ENCODE results near the gene ACOT9.

Gene ACOT9

DNA sequence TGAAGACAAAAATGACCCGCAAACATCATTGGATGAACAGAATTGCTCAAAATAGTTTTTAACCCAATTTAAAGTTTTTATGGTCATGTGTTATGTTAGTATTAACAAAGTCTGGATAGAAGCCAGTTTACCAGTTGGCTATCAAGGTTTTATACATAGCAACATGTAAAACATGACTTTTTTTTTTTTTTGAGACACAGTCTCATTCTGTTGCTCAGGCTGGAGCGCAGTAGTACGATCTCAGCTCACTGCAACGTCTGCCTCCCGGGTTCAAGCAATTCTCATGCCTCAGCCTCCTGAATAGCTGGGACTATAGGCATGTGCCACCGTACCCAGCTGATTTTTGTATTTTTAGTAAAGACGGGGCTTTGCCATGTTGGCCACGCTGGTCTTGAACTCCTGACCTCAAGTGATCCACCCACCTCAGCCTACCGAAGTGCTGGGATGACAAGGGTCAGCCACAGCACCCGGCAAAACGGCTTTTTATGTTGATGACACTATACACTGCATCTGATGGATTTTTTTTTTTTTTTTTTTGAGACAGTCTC, 43.3 kb upstream of the ACOT9 start:
- TF ChIP-seq, protein P1, sequence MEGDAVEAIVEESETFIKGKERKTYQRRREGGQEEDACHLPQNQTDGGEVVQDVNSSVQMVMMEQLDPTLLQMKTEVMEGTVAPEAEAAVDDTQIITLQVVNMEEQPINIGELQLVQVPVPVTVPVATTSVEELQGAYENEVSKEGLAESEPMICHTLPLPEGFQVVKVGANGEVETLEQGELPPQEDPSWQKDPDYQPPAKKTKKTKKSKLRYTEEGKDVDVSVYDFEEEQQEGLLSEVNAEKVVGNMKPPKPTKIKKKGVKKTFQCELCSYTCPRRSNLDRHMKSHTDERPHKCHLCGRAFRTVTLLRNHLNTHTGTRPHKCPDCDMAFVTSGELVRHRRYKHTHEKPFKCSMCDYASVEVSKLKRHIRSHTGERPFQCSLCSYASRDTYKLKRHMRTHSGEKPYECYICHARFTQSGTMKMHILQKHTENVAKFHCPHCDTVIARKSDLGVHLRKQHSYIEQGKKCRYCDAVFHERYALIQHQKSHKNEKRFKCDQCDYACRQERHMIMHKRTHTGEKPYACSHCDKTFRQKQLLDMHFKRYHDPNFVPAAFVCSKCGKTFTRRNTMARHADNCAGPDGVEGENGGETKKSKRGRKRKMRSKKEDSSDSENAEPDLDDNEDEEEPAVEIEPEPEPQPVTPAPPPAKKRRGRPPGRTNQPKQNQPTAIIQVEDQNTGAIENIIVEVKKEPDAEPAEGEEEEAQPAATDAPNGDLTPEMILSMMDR (IDR thresholded peaks at IDR 0.05; ENCODE audit: borderline replicate concordance, insufficient read depth, low read depth, low read length), result no peak

DNA sequence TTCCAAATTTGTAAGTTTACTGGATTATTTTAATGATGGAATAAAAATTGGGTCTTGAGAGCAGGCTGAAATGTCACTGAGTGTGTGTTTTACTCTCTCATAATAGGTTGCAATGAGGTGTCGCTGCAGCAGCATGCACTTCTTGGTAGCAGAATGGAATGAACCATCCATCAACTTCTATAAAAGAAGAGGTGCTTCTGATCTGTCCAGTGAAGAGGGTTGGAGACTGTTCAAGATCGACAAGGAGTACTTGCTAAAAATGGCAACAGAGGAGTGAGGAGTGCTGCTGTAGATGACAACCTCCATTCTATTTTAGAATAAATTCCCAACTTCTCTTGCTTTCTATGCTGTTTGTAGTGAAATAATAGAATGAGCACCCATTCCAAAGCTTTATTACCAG, 42.5 kb upstream of the ACOT9 start:
- TF ChIP-seq, protein P1 (IDR thresholded peaks at IDR 0.05; ENCODE audit: borderline replicate concordance, insufficient read depth, low read depth, low read length), result no peak
- no peak overlapping the region for H3K4me3 ChIP-seq (ENCODE audit: low read depth, low read length)

More for the DNA sequence above, 43.3 kb upstream of the ACOT9 start:
- H3K4me3 ChIP-seq (ENCODE audit: low read depth, low read length), result no peak overlapping the region

DNA sequence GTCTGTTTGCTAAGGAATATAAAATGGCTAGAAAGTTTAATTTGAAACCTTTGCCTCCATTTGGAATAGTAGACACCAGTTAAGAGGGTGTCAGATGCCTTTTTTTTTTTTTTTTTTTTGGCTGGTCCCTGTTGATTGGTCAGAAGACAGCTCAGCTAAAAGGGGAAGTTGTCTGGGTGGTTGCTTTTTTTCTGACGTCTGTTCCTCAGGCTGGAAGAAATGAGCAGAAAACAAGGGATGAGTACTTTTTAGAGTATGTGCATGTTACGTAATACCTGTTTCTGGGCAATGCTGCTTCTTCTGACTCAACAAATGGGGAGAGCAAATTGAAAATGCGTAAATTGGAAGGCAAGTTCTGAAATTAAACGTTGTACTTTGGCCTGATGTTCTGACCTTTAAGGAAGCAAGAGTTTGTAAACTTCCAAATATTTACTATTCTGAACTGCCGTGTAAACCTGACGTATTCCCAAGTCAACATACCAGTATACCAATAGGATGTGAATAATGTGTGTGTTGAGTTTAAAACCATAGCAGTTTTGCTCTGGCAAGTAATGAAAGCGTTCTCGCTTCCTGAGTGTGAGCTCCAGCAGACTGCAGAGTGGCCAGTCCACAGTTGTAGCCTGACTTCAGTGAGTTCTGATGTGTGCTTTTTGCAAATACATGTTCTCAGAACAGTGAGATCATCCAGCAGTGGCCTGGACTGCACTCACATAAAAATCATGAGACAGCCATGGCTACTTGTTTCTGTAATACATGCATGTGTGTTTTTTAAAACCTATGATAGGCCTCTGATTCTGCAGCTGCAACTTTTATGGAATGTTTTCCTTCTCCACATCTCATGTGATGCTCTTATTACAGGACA, 41.6 kb upstream of the ACOT9 start:
- peak overlapping the region; percentile 58 for H3K4me3 ChIP-seq (ENCODE audit: low read depth, low read length)
- TF ChIP-seq, protein P1 (IDR thresholded peaks at IDR 0.05; ENCODE audit: borderline replicate concordance, insufficient read depth, low read depth, low read length), result no peak

DNA sequence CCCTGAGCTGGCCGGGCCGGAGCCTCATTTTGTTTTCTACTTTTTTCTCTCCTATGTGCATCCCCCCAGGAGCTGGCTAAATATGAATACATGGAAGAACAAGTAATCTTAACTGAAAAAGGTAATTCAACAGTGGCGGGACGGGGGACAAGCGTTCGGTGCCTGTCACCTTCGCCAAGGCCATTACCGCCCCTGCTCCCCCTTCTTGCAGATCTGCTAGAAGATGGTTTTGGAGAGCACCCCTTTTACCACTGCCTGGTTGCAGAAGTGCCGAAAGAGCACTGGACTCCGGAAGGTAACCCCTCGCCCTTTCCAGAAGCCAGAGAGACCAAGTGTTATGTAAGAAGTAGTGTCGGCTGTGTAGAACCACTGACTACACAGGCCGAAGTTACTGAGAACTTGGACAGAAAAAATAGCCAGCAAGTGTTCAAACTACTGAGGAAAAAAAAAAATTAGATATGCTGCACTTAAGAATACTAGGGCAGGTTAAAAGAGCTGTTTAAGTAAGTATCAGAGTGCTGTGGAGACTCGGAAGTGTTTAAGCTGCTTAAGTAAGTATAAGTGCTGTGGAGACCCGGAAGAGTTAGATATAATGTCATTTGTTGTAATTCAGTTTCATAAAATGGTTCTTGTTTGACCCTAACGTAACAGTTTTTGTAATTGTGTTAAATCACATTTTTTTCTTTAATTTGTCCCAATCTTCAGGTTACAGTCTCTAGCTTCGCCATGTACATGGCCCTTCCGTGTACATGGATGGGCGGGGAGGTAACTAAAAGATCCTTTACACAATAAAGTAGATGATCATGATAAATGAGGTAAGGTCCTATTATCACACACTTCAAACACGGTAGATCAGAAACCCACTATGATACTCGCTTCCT, 40.8 kb upstream of the ACOT9 start:
- TF ChIP-seq, protein P1 (IDR thresholded peaks at IDR 0.05; ENCODE audit: borderline replicate concordance, insufficient read depth, low read depth, low read length), result no peak
- peak overlapping the region; percentile 58 for H3K4me3 ChIP-seq (ENCODE audit: low read depth, low read length)

DNA sequence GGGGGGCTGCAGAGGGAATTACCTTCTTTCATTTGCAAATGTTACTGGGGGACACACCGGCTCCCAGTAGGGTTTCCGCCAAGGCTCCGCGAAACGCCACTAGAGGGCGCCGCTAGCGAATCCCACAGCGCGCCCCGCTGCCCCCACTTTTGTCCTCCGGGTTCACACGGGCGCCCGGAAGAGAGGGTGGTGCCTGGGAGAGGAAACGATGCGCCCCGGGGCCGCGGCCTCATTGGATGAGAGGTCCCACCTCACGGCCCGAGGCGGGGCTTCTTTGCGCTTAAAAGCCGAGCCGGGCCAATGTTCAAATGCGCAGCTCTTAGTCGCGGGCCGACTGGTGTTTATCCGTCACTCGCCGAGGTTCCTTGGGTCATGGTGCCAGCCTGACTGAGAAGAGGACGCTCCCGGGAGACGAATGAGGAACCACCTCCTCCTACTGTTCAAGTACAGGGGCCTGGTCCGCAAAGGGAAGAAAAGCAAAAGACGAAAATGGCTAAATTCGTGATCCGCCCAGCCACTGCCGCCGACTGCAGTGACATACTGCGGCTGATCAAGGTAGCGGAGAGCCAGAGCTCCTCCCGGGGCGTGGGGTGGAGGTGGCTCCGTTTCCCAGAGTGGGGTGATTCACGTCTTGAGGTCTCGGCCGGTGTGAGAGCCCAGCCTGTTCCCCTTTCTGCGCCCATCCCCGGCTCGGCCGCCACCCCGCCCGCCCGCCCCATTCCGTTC, 40.0 kb upstream of the ACOT9 start, which contains the start of gene SAT1:
Gene SAT1 (plus strand): TSS at position 311 of the 726 bp plus-strand sequence. CDS start 179 bp downstream, at position 490.
- TF ChIP-seq, protein P1 (IDR thresholded peaks at IDR 0.05; ENCODE audit: borderline replicate concordance, insufficient read depth, low read depth, low read length), result peak; percentile 70

DNA sequence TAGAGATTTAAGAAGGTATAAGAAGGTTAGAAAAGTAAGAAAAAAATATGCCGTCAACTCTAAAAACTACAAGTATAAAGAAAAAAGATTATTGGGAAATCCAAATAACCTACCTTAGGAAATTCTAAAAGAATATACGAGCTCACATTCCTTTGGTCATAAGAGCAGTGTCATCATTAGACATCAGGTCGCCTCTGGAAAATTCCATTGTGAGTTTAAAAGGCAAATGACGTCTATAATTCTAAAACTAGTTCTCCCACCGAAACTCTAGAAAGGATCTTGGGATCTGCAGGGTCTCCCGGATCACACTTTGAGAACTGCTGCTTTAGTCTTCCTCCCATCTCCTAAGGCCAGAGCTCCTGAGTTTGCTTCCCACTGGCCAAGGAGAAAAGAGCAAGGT, 39.4 kb upstream of the ACOT9 start:
- TF ChIP-seq, protein P1 (IDR thresholded peaks at IDR 0.05; ENCODE audit: borderline replicate concordance, insufficient read depth, low read depth, low read length), result no peak
- H3K4me3 ChIP-seq (ENCODE audit: low read depth, low read length), result no peak overlapping the region

More for the DNA sequence above, 40.0 kb upstream of the ACOT9 start, which contains the start of gene SAT1:
- peak within 1 kb of the TSS; percentile 58 for H3K4me3 ChIP-seq (ENCODE audit: low read depth, low read length)
